ENCODE data around the gene NCAN. TPM values are rescaled to one million over a fixed set of nuclear protein-coding genes. Genes with fewer than 3 reads are reported as not detected.

NCAN gene
- polyA plus RNA-seq, 2 of the 4 experiments (the other 2 are of a cell fraction) = 0.03 to 0.05 TPM

DNA sequence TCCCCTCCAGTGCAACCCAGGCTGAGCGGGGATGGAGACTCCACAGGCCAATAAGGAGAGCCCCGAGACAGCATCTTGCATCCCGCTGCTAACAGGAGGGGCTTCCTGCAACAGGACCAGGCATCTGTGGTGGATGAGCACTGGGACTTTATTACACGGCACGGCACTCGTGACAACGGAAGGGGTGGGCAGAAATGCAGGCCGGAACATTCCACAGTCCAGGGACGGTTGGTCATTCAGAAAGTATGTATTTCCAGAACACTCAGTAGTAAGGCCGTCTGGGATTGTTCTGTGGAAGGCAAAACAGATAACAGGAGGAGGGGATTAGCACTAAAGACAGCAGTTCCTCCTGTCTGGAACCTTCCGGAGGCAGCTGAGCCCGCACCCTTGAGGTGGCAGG, 64.6 kb downstream of the NCAN start:
- WGBS (ENCODE audit: missing lambda C conversion rate) = 87% methylated on average over 9 of the region's 12 CpGs
- POLR2A ChIA-PET = no interaction called here

DNA sequence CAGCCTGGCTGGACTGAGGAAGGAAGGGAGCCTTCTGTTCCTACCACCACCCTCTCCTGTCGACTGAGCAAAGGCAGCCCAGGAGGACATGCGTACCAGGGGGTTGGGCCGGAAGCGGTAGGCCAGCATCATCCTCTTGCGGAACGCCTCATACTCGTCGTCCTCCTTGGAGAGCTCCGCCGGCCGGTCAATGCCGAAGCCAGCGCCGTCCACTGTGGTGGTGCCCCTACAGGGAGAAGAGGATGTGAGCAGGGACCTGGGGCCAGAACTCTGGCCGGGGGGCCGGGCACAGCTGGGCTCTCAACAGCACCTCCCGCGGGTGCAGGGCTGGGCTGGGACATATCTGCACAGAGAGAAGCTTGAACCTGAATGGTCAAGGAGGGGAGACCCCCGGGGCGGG, 65.1 kb downstream of the NCAN start:
- TF ChIP-seq GATA3 (IDR thresholded peaks at IDR 0.05; ENCODE audit: borderline replicate concordance) = no peak
- TF ChIP-seq FOXS1 (CRISPR knock-in tag; IDR thresholded peaks at IDR 0.05) = no peak
- no peak for TF ChIP-seq USF2 (IDR thresholded peaks at IDR 0.05)
- no peak for TF ChIP-seq SREBF2 (IDR thresholded peaks at IDR 0.05)
- no peak for TF ChIP-seq KDM5A (IDR thresholded peaks at IDR 0.05)
- no peak for TF ChIP-seq MYC (IDR thresholded peaks at IDR 0.05; ENCODE audit: borderline replicate concordance, low read length)
- TF ChIP-seq SMC3 (IDR thresholded peaks at IDR 0.05) = no peak
- no peak for TF ChIP-seq NR3C1 (IDR thresholded peaks at IDR 0.05)
- no peak for TF ChIP-seq ATOH8 (CRISPR knock-in tag; IDR thresholded peaks at IDR 0.05; ENCODE audit: low read depth)
- ATAC-seq (no peak), DNase-seq (ENCODE audit: low read depth in 1 of 2, low spot score in 1 of 2) (no peak), FAIRE-seq (no peak)
- Histone ChIP-seq H3K4me3 (no peak overlapping the region), H3K4me2 (no peak overlapping the region), H3K9me3 (no peaks in the 10 kb centered on the region), H3K27ac (no peak overlapping the region), H3K4me1 (no peaks in the 10 kb centered on the region)
- WGBS (ENCODE audit: missing lambda C conversion rate) = 88% methylated on average over 14 of the region's 20 CpGs
- POLR2A ChIA-PET = no interaction called here
- CTCF ChIA-PET = interaction anchor here (0.8 kb wide), 1 partner anchor 52 kb away, joined by 3 read pairs; no protein-coding TSS in a partner anchor

More for the DNA sequence above, 64.6 kb downstream of the NCAN start:
- H3K27ac ChIP-seq = no peak overlapping the region
- H3K4me3 ChIP-seq = no peak overlapping the region
- ATAC-seq (no peak), FAIRE-seq (no peak), DNase-seq (ENCODE audit: low read depth in 1 of 2, low spot score in 1 of 2) (no peak)
- CTCF ChIA-PET = no interaction called here
- H3K9me3 ChIP-seq = no peaks in the 10 kb centered on the region
- TF ChIP-seq TP53 (CRISPR knock-in tag; IDR thresholded peaks at IDR 0.05) = no peak
- no peak for TF ChIP-seq RNF2 (IDR thresholded peaks at IDR 0.05; ENCODE audit: borderline replicate concordance, low read depth)
- TF ChIP-seq, protein P1, sequence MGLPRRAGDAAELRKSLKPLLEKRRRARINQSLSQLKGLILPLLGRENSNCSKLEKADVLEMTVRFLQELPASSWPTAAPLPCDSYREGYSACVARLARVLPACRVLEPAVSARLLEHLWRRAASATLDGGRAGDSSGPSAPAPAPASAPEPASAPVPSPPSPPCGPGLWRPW (IDR thresholded peaks at IDR 0.05) = no peak
- TF ChIP-seq ZC3H11A (IDR thresholded peaks at IDR 0.05) = no peak
- no peak for TF ChIP-seq MAZ (IDR thresholded peaks at IDR 0.05; ENCODE audit: borderline replicate concordance, low read depth, low read length)
- TF ChIP-seq, protein P2, sequence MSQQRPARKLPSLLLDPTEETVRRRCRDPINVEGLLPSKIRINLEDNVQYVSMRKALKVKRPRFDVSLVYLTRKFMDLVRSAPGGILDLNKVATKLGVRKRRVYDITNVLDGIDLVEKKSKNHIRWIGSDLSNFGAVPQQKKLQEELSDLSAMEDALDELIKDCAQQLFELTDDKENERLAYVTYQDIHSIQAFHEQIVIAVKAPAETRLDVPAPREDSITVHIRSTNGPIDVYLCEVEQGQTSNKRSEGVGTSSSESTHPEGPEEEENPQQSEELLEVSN (IDR thresholded peaks at IDR 0.05; ENCODE audit: borderline replicate concordance, low read depth) = no peak
- TF ChIP-seq TFCP2L1 (CRISPR knock-in tag; IDR thresholded peaks at IDR 0.05) = no peak
- TF ChIP-seq NPAS2 (CRISPR knock-in tag; IDR thresholded peaks at IDR 0.05; ENCODE audit: borderline replicate concordance) = no peak
- TF ChIP-seq JUN (IDR thresholded peaks at IDR 0.05) = no peak
- no peak for TF ChIP-seq ATOH8 (CRISPR knock-in tag; IDR thresholded peaks at IDR 0.05; ENCODE audit: low read depth)
- TF ChIP-seq HOXB13 (CRISPR knock-in tag; IDR thresholded peaks at IDR 0.05; ENCODE audit: low read depth) = no peak
- TF ChIP-seq NR3C1 (IDR thresholded peaks at IDR 0.05) = no peak
- no peak for TF ChIP-seq KDM1A (IDR thresholded peaks at IDR 0.05; ENCODE audit: low read depth)
- TF ChIP-seq FOSB (CRISPR knock-in tag; IDR thresholded peaks at IDR 0.05) = no peak
- no peak for TF ChIP-seq FOSL2 (IDR thresholded peaks at IDR 0.05)
- no peak for TF ChIP-seq FOSL2 (CRISPR knock-in tag; IDR thresholded peaks at IDR 0.05)
- TF ChIP-seq BHLHE40 (IDR thresholded peaks at IDR 0.05; ENCODE audit: low read depth, low read length) = no peak
- no peak overlapping the region for H3K4me2 ChIP-seq
- H3K4me1 ChIP-seq = no peaks in the 10 kb centered on the region
